Mesendoderm (in vitro differentiated cells): ENCODE data around the gene CORO1C.

Experiments
- DNase-seq: peaks from one replicate; pipeline ENCODE4 v3.0.0; 2013
- H2AK5ac ChIP-seq: 2 replicates; pipeline ENCODE4 v1.6.1; 2013; ENCODE audit warnings: low read length, inconsistent platforms
- H2BK120ac ChIP-seq: 2 replicates; pipeline ENCODE4 v1.6.1; 2013; ENCODE audit warnings: low read depth, mild to moderate bottlenecking, low read length, moderate library complexity, mixed read lengths
- H2BK15ac ChIP-seq: replicated peaks from 2 replicates; pipeline ENCODE4 v1.6.1; 2013; ENCODE audit warnings: low read depth, mild to moderate bottlenecking, moderate library complexity
- H2BK5ac ChIP-seq: 2 replicates; pipeline ENCODE4 v1.6.1; 2013; ENCODE audit warnings: low read length, inconsistent platforms
- H3K18ac ChIP-seq: 2 replicates; pipeline ENCODE4 v1.6.1; 2013; ENCODE audit warnings: mild to moderate bottlenecking, low read length, mixed read lengths
- H3K23ac ChIP-seq: one replicate; pipeline ENCODE4 v1.6.1; 2013; ENCODE audit warnings: low read length
- H3K27ac ChIP-seq: 2 replicates; pipeline ENCODE4 v1.5.1; 2013; ENCODE audit warnings: low read depth, mild to moderate bottlenecking, inconsistent platforms, low read length, moderate library complexity
- H3K27me3 ChIP-seq: 2 replicates; pipeline ENCODE4 v1.6.1; 2013; ENCODE audit warnings: low read length, control low read depth, mild to moderate bottlenecking, inconsistent platforms; ENCODE audit not compliant: insufficient read depth, poor library complexity
- H3K36me3 ChIP-seq: 2 replicates; pipeline ENCODE4 v1.6.1; 2013; ENCODE audit warnings: low read length, inconsistent platforms; ENCODE audit not compliant: control insufficient read depth, insufficient read depth
- H3K4ac ChIP-seq: one replicate; pipeline ENCODE4 v1.6.1; 2013; ENCODE audit warnings: low read depth, mild to moderate bottlenecking, low read length, moderate library complexity
- H3K4me1 ChIP-seq: 2 replicates; pipeline ENCODE4 v1.6.1; 2013; ENCODE audit warnings: low read depth, low read length, inconsistent platforms; ENCODE audit not compliant: control insufficient read depth
- H3K4me2 ChIP-seq: 2 replicates; pipeline ENCODE4 v1.6.1; 2013; ENCODE audit warnings: low read length
- H3K4me3 ChIP-seq: 2 replicates; pipeline ENCODE4 v1.5.1; 2013; ENCODE audit warnings: mild to moderate bottlenecking, low read length
- H3K56ac ChIP-seq: one replicate; pipeline ENCODE4 v1.6.1; 2013; ENCODE audit warnings: low read length
- H3K79me1 ChIP-seq: 2 replicates; pipeline ENCODE4 v1.6.1; 2013; ENCODE audit warnings: low read length, inconsistent platforms
- H3K79me2 ChIP-seq: 2 replicates; pipeline ENCODE4 v1.6.1; 2013; ENCODE audit warnings: mild to moderate bottlenecking, low read length; ENCODE audit not compliant: control insufficient read depth, insufficient read depth
- H3K9ac ChIP-seq: 2 replicates; pipeline ENCODE4 v1.6.1; 2013; ENCODE audit warnings: low read length, inconsistent platforms
- H4K5ac ChIP-seq: one replicate; pipeline ENCODE4 v1.6.1; 2013; ENCODE audit warnings: low read length
- H4K8ac ChIP-seq: one replicate; pipeline ENCODE4 v1.6.1; 2013; ENCODE audit warnings: low read depth, mild to moderate bottlenecking, control low read depth, low read length, moderate library complexity
- WGBS: extraction: QIAGEN DNeasy Blood & Tissue Kit; methylation state at CpG from one replicate; pipeline ENCODE4 v1.1.7; 2013; ENCODE audit warnings: low lambda C conversion rate, missing lambda C conversion rate; ENCODE audit not compliant: insufficient coverage; ENCODE audit errors: extremely low coverage; 5-methylcytosine and 5-hydroxymethylcytosine counted together

The CORO1C gene

DNA sequence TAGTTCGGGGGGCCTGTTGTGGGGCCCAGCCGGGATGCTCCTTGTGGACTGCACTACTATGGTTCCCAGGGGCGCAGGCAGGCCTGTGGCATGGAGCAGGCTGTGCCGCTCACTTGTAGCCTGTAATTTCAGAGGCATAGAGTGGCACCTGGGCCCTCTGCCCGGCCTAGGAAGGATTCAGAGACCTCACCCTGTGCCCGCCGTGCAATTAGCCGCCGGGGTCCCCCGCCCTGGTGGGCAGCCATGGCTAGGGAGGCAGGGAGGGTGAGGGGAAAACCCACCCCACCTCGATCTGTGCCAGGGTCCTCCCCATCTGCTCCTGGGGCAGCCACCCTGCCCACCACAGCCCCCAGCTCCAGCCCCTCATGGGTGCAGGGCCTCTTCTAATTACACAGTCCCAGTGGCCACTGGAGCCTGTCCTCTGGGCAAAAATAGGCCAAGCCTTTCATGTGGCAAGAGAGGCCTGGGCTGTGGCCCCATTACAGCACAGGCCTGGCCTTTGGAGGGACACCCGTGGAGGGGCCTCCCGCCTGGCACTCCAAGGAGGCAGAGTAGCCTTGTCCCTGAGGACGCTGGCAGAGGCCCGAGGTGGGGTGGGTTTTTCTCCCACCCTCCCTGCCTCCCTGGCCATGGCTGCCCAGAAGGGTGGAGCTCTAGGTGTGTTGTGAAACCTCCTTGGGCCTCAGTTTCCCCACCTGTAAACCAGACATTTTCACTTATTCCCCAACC lies 128.2 kb downstream of the CORO1C start:
- H2AK5ac ChIP-seq, result no peak overlapping the region
- H3K36me3 ChIP-seq, result no peaks in the 10 kb centered on the region
- H3K79me1 ChIP-seq, result no peaks in the 10 kb centered on the region
- H2BK120ac ChIP-seq, result no peak overlapping the region
- no peak for DNase-seq
- H3K27me3 ChIP-seq, result no peaks in the 10 kb centered on the region
- no CpG with 5 or more reads among the region's 15 CpGs for WGBS
- H3K4me3 ChIP-seq, result no peak overlapping the region
- no peak overlapping the region for H3K56ac ChIP-seq
- H2BK5ac ChIP-seq, result no peak overlapping the region
- H3K9ac ChIP-seq, result no peak overlapping the region
- H3K4me2 ChIP-seq, result no peak overlapping the region
- no peak overlapping the region for H4K5ac ChIP-seq
- H3K79me2 ChIP-seq, result no peaks in the 10 kb centered on the region
- no peak overlapping the region for H4K8ac ChIP-seq
- no peak overlapping the region for H2BK15ac ChIP-seq
- H3K18ac ChIP-seq, result no peak overlapping the region
- no peak overlapping the region for H3K27ac ChIP-seq
- H3K4ac ChIP-seq, result no peak overlapping the region
- no peak overlapping the region for H3K23ac ChIP-seq
- no peaks in the 10 kb centered on the region for H3K4me1 ChIP-seq

DNA sequence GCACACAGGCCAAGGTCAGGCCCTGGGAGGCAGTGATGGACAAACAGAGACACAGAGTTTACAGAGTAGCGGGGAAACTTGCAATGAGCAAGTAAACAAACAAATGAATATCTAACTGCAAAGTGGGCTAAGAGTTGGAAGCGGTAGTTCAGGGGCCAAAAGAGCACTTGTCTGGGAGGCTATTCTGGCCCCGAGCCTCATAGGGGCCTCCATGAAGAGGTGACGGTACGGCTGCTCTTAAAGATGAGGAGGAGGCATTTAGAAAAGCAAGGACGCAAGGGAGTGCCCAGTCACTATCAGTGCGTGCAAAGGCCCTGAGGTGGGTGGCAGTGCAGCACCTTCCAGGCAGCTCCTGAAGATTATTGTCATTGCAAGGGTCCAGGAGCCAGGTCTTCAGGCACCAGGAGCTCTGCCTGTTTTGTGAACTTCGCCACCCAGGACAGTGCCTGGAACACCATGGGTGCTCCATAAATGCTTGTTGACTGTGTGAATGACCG lies 129.1 kb downstream of the CORO1C start:
- Histone ChIP-seq H3K79me2 (no peaks in the 10 kb centered on the region), H3K79me1 (no peaks in the 10 kb centered on the region), H3K4ac (no peak overlapping the region), H3K27ac (no peak overlapping the region), H3K9ac (no peak overlapping the region), H2BK5ac (no peak overlapping the region), H2BK15ac (no peak overlapping the region), H3K27me3 (no peaks in the 10 kb centered on the region), H4K8ac (no peak overlapping the region), H3K23ac (no peak overlapping the region), H3K56ac (no peak overlapping the region), H3K4me1 (no peaks in the 10 kb centered on the region), H2AK5ac (no peak overlapping the region), H3K4me3 (no peak overlapping the region), H3K18ac (no peak overlapping the region), H3K36me3 (no peaks in the 10 kb centered on the region), H4K5ac (no peak overlapping the region), H2BK120ac (no peak overlapping the region), H3K4me2 (no peak overlapping the region)
- no peak for DNase-seq
- WGBS, result no CpG with 5 or more reads among the region's 9 CpGs

DNA sequence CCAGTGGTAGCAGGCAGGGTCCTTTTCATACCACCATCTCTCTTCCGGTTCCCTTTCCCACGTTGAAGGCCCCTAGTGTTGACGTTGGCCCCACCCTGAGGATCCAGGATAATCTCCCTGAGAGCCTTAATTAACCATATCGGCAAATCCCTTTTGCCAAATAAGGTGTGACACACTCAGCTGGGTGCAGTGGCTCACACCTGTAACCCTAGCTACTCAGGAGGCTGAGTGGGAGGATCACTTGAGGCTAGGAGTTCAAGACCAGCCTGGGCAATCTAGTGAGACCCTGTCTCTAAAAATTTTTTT lies 130.7 kb downstream of the CORO1C start:
- Histone ChIP-seq H3K56ac (no peak overlapping the region), H3K4ac (no peak overlapping the region), H3K23ac (no peak overlapping the region), H4K5ac (no peak overlapping the region), H3K79me2 (no peaks in the 10 kb centered on the region), H3K4me2 (no peak overlapping the region), H3K36me3 (no peaks in the 10 kb centered on the region), H4K8ac (no peak overlapping the region), H3K27ac (no peak overlapping the region), H3K9ac (no peak overlapping the region), H2BK15ac (no peak overlapping the region), H3K18ac (no peak overlapping the region), H3K27me3 (no peaks in the 10 kb centered on the region), H3K4me1 (no peaks in the 10 kb centered on the region), H2BK5ac (no peak overlapping the region), H2AK5ac (no peak overlapping the region), H3K4me3 (no peak overlapping the region), H2BK120ac (no peak overlapping the region), H3K79me1 (no peaks in the 10 kb centered on the region)
- WGBS, result no CpG with 5 or more reads among the region's 4 CpGs
- DNase-seq, result no peak

DNA sequence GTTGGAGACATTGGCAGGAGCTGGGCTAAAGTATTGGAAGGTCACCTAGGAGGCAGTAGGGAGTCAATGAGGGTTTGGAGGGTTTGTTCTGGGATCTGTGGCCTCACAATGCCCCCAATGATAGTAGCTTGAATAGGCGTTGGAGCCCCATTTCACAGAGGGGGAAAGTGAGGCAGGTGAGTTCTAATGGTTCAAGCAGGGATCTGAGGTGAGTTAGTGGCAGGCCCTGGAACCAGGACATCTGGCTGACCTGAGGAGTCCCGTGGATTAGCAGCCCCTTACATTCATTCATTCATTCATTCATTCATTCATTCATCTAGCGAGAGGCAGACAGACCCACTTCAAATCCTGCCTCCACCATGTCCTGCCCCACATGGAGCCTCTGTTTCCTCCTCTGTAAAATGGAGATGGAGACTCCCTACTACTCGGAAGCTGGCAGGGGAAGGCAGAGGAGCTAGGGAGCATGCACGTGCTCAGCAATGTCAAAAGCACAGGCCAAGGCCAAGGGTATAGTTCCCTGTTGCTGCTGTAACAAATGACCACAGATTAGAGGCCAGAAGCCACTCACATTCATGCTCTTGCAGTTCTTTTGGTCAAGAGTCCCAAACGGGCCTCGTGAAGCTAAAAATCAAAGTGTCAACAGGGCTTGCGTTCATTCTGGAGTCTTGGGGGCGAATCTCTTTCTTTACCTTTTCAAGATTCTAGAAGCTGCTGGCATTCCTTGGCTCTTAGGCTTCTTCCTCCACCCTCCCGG lies 131.2 kb downstream of the CORO1C start:
- H2BK15ac ChIP-seq, result no peak overlapping the region
- no peaks in the 10 kb centered on the region for H3K27me3 ChIP-seq
- H3K36me3 ChIP-seq, result no peaks in the 10 kb centered on the region
- no peak overlapping the region for H3K23ac ChIP-seq
- no peak overlapping the region for H2AK5ac ChIP-seq
- H3K4ac ChIP-seq, result no peak overlapping the region
- no peak overlapping the region for H3K27ac ChIP-seq
- H4K5ac ChIP-seq, result no peak overlapping the region
- H3K4me1 ChIP-seq, result no peaks in the 10 kb centered on the region
- H3K9ac ChIP-seq, result no peak overlapping the region
- H4K8ac ChIP-seq, result no peak overlapping the region
- no peaks in the 10 kb centered on the region for H3K79me1 ChIP-seq
- H3K4me2 ChIP-seq, result no peak overlapping the region
- DNase-seq, result no peak
- H2BK120ac ChIP-seq, result no peak overlapping the region
- no CpG with 5 or more reads among the region's 10 CpGs for WGBS
- no peaks in the 10 kb centered on the region for H3K79me2 ChIP-seq
- H3K18ac ChIP-seq, result no peak overlapping the region
- H2BK5ac ChIP-seq, result no peak overlapping the region
- H3K56ac ChIP-seq, result no peak overlapping the region
- H3K4me3 ChIP-seq, result no peak overlapping the region

DNA sequence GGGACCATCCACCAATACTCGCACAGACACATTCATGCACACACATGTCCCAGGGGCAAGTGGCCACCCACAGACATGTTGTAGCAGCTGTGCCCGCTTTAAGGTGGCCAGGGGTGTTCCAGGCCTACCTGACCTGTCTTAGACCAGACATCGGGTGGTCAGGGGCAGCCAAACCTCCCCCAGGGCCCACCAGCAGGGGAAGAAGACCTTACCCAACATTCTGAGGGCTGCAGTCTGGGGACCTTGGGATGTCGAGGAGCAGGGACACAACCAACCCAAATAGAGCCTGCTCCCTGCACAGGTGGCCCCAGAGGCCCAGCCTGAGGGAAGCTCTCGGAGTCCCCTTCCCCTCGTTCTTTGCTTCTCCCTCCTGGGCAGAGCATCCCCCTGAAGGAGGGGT lies 131.8 kb downstream of the CORO1C start:
- H3K4me1 ChIP-seq, result no peaks in the 10 kb centered on the region
- H3K27me3 ChIP-seq, result no peaks in the 10 kb centered on the region
- no peaks in the 10 kb centered on the region for H3K36me3 ChIP-seq
- H2BK5ac ChIP-seq, result no peak overlapping the region
- no peak overlapping the region for H4K8ac ChIP-seq
- H3K27ac ChIP-seq, result no peak overlapping the region
- H3K79me1 ChIP-seq, result no peaks in the 10 kb centered on the region
- no peak overlapping the region for H3K23ac ChIP-seq
- H3K4ac ChIP-seq, result no peak overlapping the region
- no peak overlapping the region for H3K56ac ChIP-seq
- H2AK5ac ChIP-seq, result no peak overlapping the region
- no peaks in the 10 kb centered on the region for H3K79me2 ChIP-seq
- no peak overlapping the region for H2BK120ac ChIP-seq
- no peak for DNase-seq
- no peak overlapping the region for H2BK15ac ChIP-seq
- H3K18ac ChIP-seq, result no peak overlapping the region
- H4K5ac ChIP-seq, result no peak overlapping the region
- H3K4me2 ChIP-seq, result no peak overlapping the region
- H3K4me3 ChIP-seq, result no peak overlapping the region
- H3K9ac ChIP-seq, result no peak overlapping the region
- no CpG with 5 or more reads among the region's 6 CpGs for WGBS
